GM12878 (cell line): ENCODE data around the gene SAP130. TPM values are rescaled to one million over a fixed set of nuclear protein-coding genes. Genes with fewer than 3 reads are reported as not detected.
A peak's percentile ranks its signal among the peaks of the same experiment; 100 is the strongest.

Experiments used
- ATAC-seq: fragments of 200-7000 bp; cut with Tn5 transposase; 3 replicates; pipeline ENCODE4 v1.9.1; 2020; ENCODE audit warnings: mild to moderate bottlenecking, moderate library complexity
- BruUV-seq: library from RNA; stranded (reverse); fragments of 400-500 nt; replicated peaks from 2 replicates; lab custom pipeline; 2021; lab: Mats Ljungman, UMichigan
- CTCF ChIA-PET: fragments of 300-600 bp; sonication (Branson Sonifier 250); formaldehyde crosslinking; extraction: SDS; loops from one replicate; lab custom pipeline; 2021; ENCODE audit warnings: inconsistent platforms; lab: Yijun Ruan, JAX
- POLR2A ChIA-PET: fragments of 350-600 bp; formaldehyde crosslinking; extraction: SDS; loops from one replicate; lab custom pipeline; 2021; ENCODE audit warnings: inconsistent platforms; lab: Charles Lee
- RAD21 ChIA-PET: fragments of 300-600 bp; sonication (Branson Sonifier 250); formaldehyde crosslinking; loops from one replicate; lab custom pipeline; 2023; ENCODE audit warnings: antibody characterized with exemption; ENCODE audit not compliant: unreplicated experiment; lab: Charles Lee
- SMC1A ChIA-PET: fragments of 300-600 bp; sonication (Branson Sonifier 250); formaldehyde crosslinking; loops from one replicate; lab custom pipeline; 2023; ENCODE audit not compliant: unreplicated experiment, uncharacterized antibody; lab: Charles Lee
- DNase-seq: peaks from one replicate; pipeline ENCODE4 v3.0.0-alpha.2; 2011; ENCODE audit warnings: low read depth, low spot score
- FAIRE-seq: peaks from 3 replicates; lab custom pipeline; 2011; peaks lifted over from hg19 to GRCh38; lab: Jason Lieb, UNC
- H2AFZ ChIP-seq: 2 replicates; pipeline ENCODE4 v1.6.0; 2011; ENCODE audit warnings: low read depth, low read length, control low read depth; ENCODE audit not compliant: control insufficient read depth
- H3K27ac ChIP-seq: 2 replicates; pipeline ENCODE4 v1.5.1; 2011; ENCODE audit warnings: control low read depth; ENCODE audit not compliant: control insufficient read depth, insufficient read depth
- H3K27me3 ChIP-seq, 2 experiments: replicated peaks in 1 of 2; 2 replicates each; pipeline versions ENCODE4 v1.6.0 to v1.6.1; 2011; ENCODE audit warnings: low read length in 1 of 2; ENCODE audit not compliant: control insufficient read depth in 2 of 2, insufficient read depth in 2 of 2
- H3K36me3 ChIP-seq, 2 experiments: 2 replicates each; pipeline ENCODE4 v1.5.1; 2011; ENCODE audit warnings: low read length in 1 of 2; ENCODE audit not compliant: control insufficient read depth in 2 of 2, insufficient read depth in 2 of 2
- H3K4me1 ChIP-seq: 2 replicates; pipeline ENCODE4 v1.6.1; 2011; ENCODE audit warnings: mild to moderate bottlenecking, low read length, moderate library complexity, mixed read lengths; ENCODE audit not compliant: control insufficient read depth, insufficient read depth
- H3K4me2 ChIP-seq: 2 replicates; pipeline ENCODE4 v1.6.0; 2011; ENCODE audit warnings: control low read depth; ENCODE audit not compliant: control insufficient read depth, insufficient read depth
- H3K4me3 ChIP-seq: fragments of 200-600 bp; sonication (generic); 2 replicates; pipeline ENCODE4 v1.5.1; 2016
- H3K79me2 ChIP-seq: 2 replicates; pipeline ENCODE4 v1.6.0; 2011; ENCODE audit warnings: low read length; ENCODE audit not compliant: control insufficient read depth, insufficient read depth
- H3K9ac ChIP-seq: 2 replicates; pipeline ENCODE4 v1.8.0; 2011; ENCODE audit warnings: low read length, control low read depth, mixed read lengths; ENCODE audit not compliant: control insufficient read depth, insufficient read depth
- H3K9me3 ChIP-seq: replicated peaks from 3 replicates; pipeline ENCODE4 v1.5.1; 2011; ENCODE audit warnings: mild to moderate bottlenecking, low read length; ENCODE audit not compliant: control insufficient read depth, insufficient read depth
- H4K20me1 ChIP-seq: 2 replicates; pipeline ENCODE4 v1.6.0; 2011; ENCODE audit not compliant: control insufficient read depth, insufficient read depth
- BCL11A ChIP-seq: IDR thresholded peaks from 2 replicates; pipeline ENCODE4 v1.6.1; 2011; ENCODE audit warnings: low read depth, low read length
- EP300 ChIP-seq, 2 experiments: fragments of 150-350 bp in 1 of 2; IDR thresholded peaks; 2 replicates each; pipeline ENCODE4 v1.6.1; 2011 to 2012; ENCODE audit warnings: low read depth in 2 of 2, low read length in 2 of 2, borderline replicate concordance in 1 of 2, improper control_type of control experiment in 1 of 2, inconsistent platforms in 1 of 2; ENCODE audit not compliant: control insufficient read depth in 1 of 2
- FOXK2 ChIP-seq: fragments of 450-650 bp; IDR thresholded peaks from 2 replicates; pipeline ENCODE4 v1.6.1; 2017; ENCODE audit warnings: mild to moderate bottlenecking, moderate library complexity
- HDAC6 ChIP-seq: fragments of 200-600 bp; sonication (generic); IDR thresholded peaks from one replicate; pipeline ENCODE4 v1.8.0; 2017; ENCODE audit warnings: antibody characterized with exemption; ENCODE audit not compliant: unreplicated experiment
- MYC ChIP-seq: IDR thresholded peaks from 2 replicates; pipeline ENCODE4 v1.6.1; 2011; ENCODE audit warnings: mild to moderate bottlenecking, low read length, moderate library complexity, inconsistent platforms; ENCODE audit not compliant: insufficient read depth, insufficient replicate concordance, insufficient read length, severe bottlenecking
- NR2F1 ChIP-seq: fragments of 450-650 bp; conservative IDR thresholded peaks from 2 replicates; pipeline ENCODE4 v1.6.1; 2017; ENCODE audit warnings: mild to moderate bottlenecking
- NRF1 ChIP-seq: conservative IDR thresholded peaks from 2 replicates; pipeline ENCODE4 v1.6.1; 2011; ENCODE audit warnings: mild to moderate bottlenecking, low read depth, low read length, improper control_type of control experiment
- RAD51 ChIP-seq: fragments of 450-650 bp; IDR thresholded peaks from 2 replicates; pipeline ENCODE4 v1.6.1; 2016; ENCODE audit warnings: moderate library complexity, mild to moderate bottlenecking, inconsistent platforms
- SMC3 ChIP-seq: IDR thresholded peaks from 2 replicates; pipeline ENCODE4 v1.6.1; 2011; ENCODE audit warnings: low read length, improper control_type of control experiment, borderline replicate concordance
- SREBF1 ChIP-seq: IDR thresholded peaks from 2 replicates; pipeline ENCODE4 v1.6.1; 2012; ENCODE audit warnings: mild to moderate bottlenecking, low read length
- TAF1 ChIP-seq: IDR thresholded peaks from 2 replicates; pipeline ENCODE4 v1.6.1; 2011; ENCODE audit warnings: mild to moderate bottlenecking, low read depth, low read length, borderline replicate concordance
- TCF3 ChIP-seq: IDR thresholded peaks from 2 replicates; pipeline ENCODE4 v1.6.1; 2012; ENCODE audit warnings: low read depth, mild to moderate bottlenecking, low read length, borderline replicate concordance; ENCODE audit not compliant: insufficient read depth
- ZNF207 ChIP-seq: fragments of 450-650 bp; IDR thresholded peaks from 2 replicates; pipeline ENCODE4 v1.6.1; 2014; ENCODE audit warnings: antibody characterized with exemption, mild to moderate bottlenecking, borderline replicate concordance
- ZZZ3 ChIP-seq: IDR thresholded peaks from 2 replicates; pipeline ENCODE4 v1.6.1; 2011; ENCODE audit warnings: low read depth; ENCODE audit not compliant: control insufficient read depth, insufficient read length
- WGBS: methylation state at CpG from one replicate; pipeline ENCODE4 v1.1.6; 2016; ENCODE audit warnings: low lambda C conversion rate; ENCODE audit not compliant: insufficient replicate concordance, insufficient coverage; ENCODE audit errors: missing lambda C conversion rate; 5-methylcytosine and 5-hydroxymethylcytosine counted together
- in situ Hi-C: fragments of 300-500 bp; cut with MboI; formaldehyde crosslinking; loops from 9 replicates; pipeline ENCODE4 v1.14.3; 2018; ENCODE audit warnings: mixed read lengths
- intact Hi-C: fragments of 100-400 bp; cut with micrococcal nuclease; formaldehyde crosslinking; loops from one replicate; pipeline ENCODE4 v1.14.2; 2022; ENCODE audit not compliant: unreplicated experiment
- polyA plus RNA-seq, 11 experiments: library from polyadenylated mRNA; depleted of rRNA in 4 of 11; unstranded in 6 of 11; stranded (reverse) in 5 of 11; fragments of >200 nt; fragmentation: Nextera tagmentation in 4 of 11; fragmentation: Illumina TruSeq in 1 of 11; extraction: Ambion mirVana in 4 of 11; extraction: Trizol in 1 of 11; gene quantifications; 1 replicate in 1 of 11; 2 replicates in 10 of 11; pipeline versions ENCODE4 v1.2.1 to v1.2.3, GENCODE V29; 2011 to 2016; ENCODE audit warnings: inconsistent platforms in 2 of 11, missing spikeins in 2 of 11, low read depth in 1 of 11
- total RNA-seq, 4 experiments: library from RNA; depleted of rRNA in 3 of 4; stranded (reverse); fragments of >200 nt in 3 of 4; fragmentation: Illumina TruSeq in 1 of 4; extraction: Trizol in 1 of 4; gene quantifications; 2 replicates each; pipeline versions ENCODE4 v1.2.1 to v1.2.3, GENCODE V29; 2013 to 2021
- TF ChIP-seq, protein P1 (sequence below): fragments of 450-650 bp; IDR thresholded peaks from 2 replicates; pipeline ENCODE4 v1.6.1; 2018; ENCODE audit warnings: borderline replicate concordance, mild to moderate bottlenecking; ENCODE audit not compliant: partially characterized antibody
- TF ChIP-seq, protein P2 (sequence below): fragments of 450-650 bp; conservative IDR thresholded peaks from 2 replicates; pipeline ENCODE4 v1.6.1; 2017; ENCODE audit warnings: mild to moderate bottlenecking, moderate library complexity
- TF ChIP-seq, protein P3 (sequence below): IDR thresholded peaks from 2 replicates; pipeline ENCODE4 v1.6.1; 2012; ENCODE audit warnings: low read length, inconsistent platforms

The SAP130 gene
- total and polyA plus RNA-seq, 10 of the 15 experiments (the other 5 are each of a cell fraction or from before 2014, with no cell fraction given) = 5.0 to 26.2 (median 9.9) TPM

DNA sequence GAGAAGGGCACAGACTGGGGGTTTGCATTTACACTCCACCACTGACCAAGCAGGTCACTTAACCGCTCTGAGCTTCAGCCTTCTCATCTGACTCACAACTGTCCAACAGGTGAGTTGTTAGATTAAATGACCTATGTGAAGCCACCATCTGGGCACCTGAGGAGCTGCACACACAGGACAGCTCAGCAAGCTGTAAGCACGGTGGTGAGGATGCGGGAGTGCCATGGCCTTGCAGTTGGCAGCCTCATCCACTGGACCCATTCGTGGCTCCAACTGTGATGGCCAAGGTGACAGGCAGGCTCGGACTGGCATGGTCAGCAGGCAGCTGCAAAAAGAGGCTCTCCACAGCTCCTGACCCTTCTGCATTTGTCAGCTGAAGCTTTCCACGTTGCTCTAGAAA lies 118.8 kb downstream of the SAP130 start:
- H3K9me3 ChIP-seq = no peaks in the 10 kb centered on the region
- no peak overlapping the region for H3K9ac ChIP-seq
- H3K36me3 ChIP-seq = no peaks in the 10 kb centered on the region
- 30% methylated on average over 6 of the region's 6 CpGs for WGBS
- intact Hi-C loops (no loop called here), in situ Hi-C loops (no loop called here)
- H4K20me1 ChIP-seq = no peaks in the 10 kb centered on the region
- no TSS peak for BruUV-seq
- no peak for TF ChIP-seq SMC3
- TF ChIP-seq ZZZ3 = no peak
- TF ChIP-seq, protein P1, sequence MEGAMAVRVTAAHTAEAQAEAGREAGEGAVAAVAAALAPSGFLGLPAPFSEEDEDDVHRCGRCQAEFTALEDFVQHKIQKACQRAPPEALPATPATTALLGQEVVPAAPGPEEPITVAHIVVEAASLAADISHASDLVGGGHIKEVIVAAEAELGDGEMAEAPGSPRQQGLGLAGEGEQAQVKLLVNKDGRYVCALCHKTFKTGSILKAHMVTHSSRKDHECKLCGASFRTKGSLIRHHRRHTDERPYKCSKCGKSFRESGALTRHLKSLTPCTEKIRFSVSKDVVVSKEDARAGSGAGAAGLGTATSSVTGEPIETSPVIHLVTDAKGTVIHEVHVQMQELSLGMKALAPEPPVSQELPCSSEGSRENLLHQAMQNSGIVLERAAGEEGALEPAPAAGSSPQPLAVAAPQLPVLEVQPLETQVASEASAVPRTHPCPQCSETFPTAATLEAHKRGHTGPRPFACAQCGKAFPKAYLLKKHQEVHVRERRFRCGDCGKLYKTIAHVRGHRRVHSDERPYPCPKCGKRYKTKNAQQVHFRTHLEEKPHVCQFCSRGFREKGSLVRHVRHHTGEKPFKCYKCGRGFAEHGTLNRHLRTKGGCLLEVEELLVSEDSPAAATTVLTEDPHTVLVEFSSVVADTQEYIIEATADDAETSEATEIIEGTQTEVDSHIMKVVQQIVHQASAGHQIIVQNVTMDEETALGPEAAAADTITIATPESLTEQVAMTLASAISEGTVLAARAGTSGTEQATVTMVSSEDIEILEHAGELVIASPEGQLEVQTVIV = no peak
- TF ChIP-seq SREBF1 = no peak
- no peak for TF ChIP-seq EP300 (IDR thresholded peaks at IDR 0.05; ENCODE audit: borderline replicate concordance in 1 of 2, control insufficient read depth in 1 of 2, low read depth in 2 of 2, low read length in 2 of 2)
- no peak for TF ChIP-seq MYC
- no peak for TF ChIP-seq RAD51
- TF ChIP-seq, protein P2, sequence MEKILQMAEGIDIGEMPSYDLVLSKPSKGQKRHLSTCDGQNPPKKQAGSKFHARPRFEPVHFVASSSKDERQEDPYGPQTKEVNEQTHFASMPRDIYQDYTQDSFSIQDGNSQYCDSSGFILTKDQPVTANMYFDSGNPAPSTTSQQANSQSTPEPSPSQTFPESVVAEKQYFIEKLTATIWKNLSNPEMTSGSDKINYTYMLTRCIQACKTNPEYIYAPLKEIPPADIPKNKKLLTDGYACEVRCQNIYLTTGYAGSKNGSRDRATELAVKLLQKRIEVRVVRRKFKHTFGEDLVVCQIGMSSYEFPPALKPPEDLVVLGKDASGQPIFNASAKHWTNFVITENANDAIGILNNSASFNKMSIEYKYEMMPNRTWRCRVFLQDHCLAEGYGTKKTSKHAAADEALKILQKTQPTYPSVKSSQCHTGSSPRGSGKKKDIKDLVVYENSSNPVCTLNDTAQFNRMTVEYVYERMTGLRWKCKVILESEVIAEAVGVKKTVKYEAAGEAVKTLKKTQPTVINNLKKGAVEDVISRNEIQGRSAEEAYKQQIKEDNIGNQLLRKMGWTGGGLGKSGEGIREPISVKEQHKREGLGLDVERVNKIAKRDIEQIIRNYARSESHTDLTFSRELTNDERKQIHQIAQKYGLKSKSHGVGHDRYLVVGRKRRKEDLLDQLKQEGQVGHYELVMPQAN = no peak
- no peak for TF ChIP-seq ZNF207
- no peak for TF ChIP-seq BCL11A
- TF ChIP-seq TAF1 = no peak
- TF ChIP-seq FOXK2 = no peak
- TF ChIP-seq NR2F1 = no peak
- TF ChIP-seq, protein P3, sequence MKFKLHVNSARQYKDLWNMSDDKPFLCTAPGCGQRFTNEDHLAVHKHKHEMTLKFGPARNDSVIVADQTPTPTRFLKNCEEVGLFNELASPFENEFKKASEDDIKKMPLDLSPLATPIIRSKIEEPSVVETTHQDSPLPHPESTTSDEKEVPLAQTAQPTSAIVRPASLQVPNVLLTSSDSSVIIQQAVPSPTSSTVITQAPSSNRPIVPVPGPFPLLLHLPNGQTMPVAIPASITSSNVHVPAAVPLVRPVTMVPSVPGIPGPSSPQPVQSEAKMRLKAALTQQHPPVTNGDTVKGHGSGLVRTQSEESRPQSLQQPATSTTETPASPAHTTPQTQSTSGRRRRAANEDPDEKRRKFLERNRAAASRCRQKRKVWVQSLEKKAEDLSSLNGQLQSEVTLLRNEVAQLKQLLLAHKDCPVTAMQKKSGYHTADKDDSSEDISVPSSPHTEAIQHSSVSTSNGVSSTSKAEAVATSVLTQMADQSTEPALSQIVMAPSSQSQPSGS = no peak
- no peak for TF ChIP-seq TCF3
- no peak for TF ChIP-seq HDAC6
- TF ChIP-seq NRF1 = no peak
- no peak overlapping the region for H3K27ac ChIP-seq
- DNase-seq (no peak), ATAC-seq (peak; percentile 47), FAIRE-seq (no peak)
- H3K4me1 ChIP-seq = peaks cover 6% of the 10 kb centered on the region
- no peaks in the 10 kb centered on the region for H3K79me2 ChIP-seq
- no peaks in the 10 kb centered on the region for H3K27me3 ChIP-seq
- POLR2A ChIA-PET = interaction anchor here (0.6 kb wide), 1 partner anchor 217 kb away, joined by 3 read pairs; no protein-coding TSS in a partner anchor
- RAD21 ChIA-PET = no interaction called here
- H2AFZ ChIP-seq = no peak overlapping the region
- CTCF ChIA-PET = no interaction called here
- H3K4me3 ChIP-seq = no peak overlapping the region
- SMC1A ChIA-PET = interaction anchor here (0.6 to 1.4 kb wide), 2 partner anchors 98 to 1326 kb away, joined by 3 read pairs; partner anchors contain the start of gene WDR33
- no peak overlapping the region for H3K4me2 ChIP-seq
